Trophoblast cell (in vitro differentiated cells and primary cell): ENCODE data around the gene C1orf35.

ENCODE experiments used
- DNase-seq, 2 donors: peaks; one replicate each; pipeline ENCODE4 v3.0.0-alpha.2; 2016
- H2AFZ ChIP-seq: 2 replicates; pipeline ENCODE4 v1.6.1; 2013; ENCODE audit warnings: low read length, moderate library complexity, mild to moderate bottlenecking; ENCODE audit not compliant: insufficient read depth, poor library complexity
- H2AK5ac ChIP-seq: 2 replicates; pipeline ENCODE4 v1.6.1; 2013; ENCODE audit warnings: mild to moderate bottlenecking, low read length
- H2BK120ac ChIP-seq: 2 replicates; pipeline ENCODE4 v1.6.1; 2013; ENCODE audit warnings: low read length, mild to moderate bottlenecking, moderate library complexity; ENCODE audit not compliant: insufficient read depth, poor library complexity
- H2BK12ac ChIP-seq: 2 replicates; pipeline ENCODE4 v1.6.1; 2013; ENCODE audit warnings: mild to moderate bottlenecking, low read length, moderate library complexity
- H2BK5ac ChIP-seq: 2 replicates; pipeline ENCODE4 v1.6.1; 2013; ENCODE audit warnings: low read length, low read depth, moderate library complexity, mild to moderate bottlenecking; ENCODE audit not compliant: poor library complexity
- H3K14ac ChIP-seq: 2 replicates; pipeline ENCODE4 v1.6.1; 2013; ENCODE audit warnings: mild to moderate bottlenecking, low read length
- H3K18ac ChIP-seq: 2 replicates; pipeline ENCODE4 v1.6.1; 2013; ENCODE audit warnings: mild to moderate bottlenecking, low read length
- H3K23ac ChIP-seq: 2 replicates; pipeline ENCODE4 v1.6.1; 2013; ENCODE audit warnings: low read length
- H3K27ac ChIP-seq: 2 replicates; pipeline ENCODE4 v1.5.1; 2013; ENCODE audit warnings: low read depth, mild to moderate bottlenecking, inconsistent platforms, low read length, moderate library complexity
- H3K27me3 ChIP-seq: 2 replicates; pipeline ENCODE4 v1.6.1; 2013; ENCODE audit warnings: inconsistent platforms, mild to moderate bottlenecking, low read length, moderate library complexity; ENCODE audit not compliant: insufficient read depth
- H3K36me3 ChIP-seq, 2 experiments: 1 replicate in 1 of 2; 2 replicates in 1 of 2; pipeline ENCODE4 v1.6.1; 2013; ENCODE audit warnings: low read length in 2 of 2, mild to moderate bottlenecking in 2 of 2, moderate library complexity in 1 of 2; ENCODE audit not compliant: insufficient read depth in 2 of 2, control insufficient read depth in 1 of 2
- H3K4ac ChIP-seq: 2 replicates; pipeline ENCODE4 v1.6.1; 2013; ENCODE audit warnings: low read depth, mild to moderate bottlenecking, low read length, moderate library complexity
- H3K4me1 ChIP-seq, 2 experiments: 1 replicate in 1 of 2; 2 replicates in 1 of 2; pipeline ENCODE4 v1.6.1; 2013; ENCODE audit warnings: low read length in 2 of 2, mild to moderate bottlenecking in 2 of 2, moderate library complexity in 1 of 2; ENCODE audit not compliant: insufficient read depth in 2 of 2, control insufficient read depth in 1 of 2
- H3K4me2 ChIP-seq: 2 replicates; pipeline ENCODE4 v1.6.1; 2013; ENCODE audit warnings: inconsistent platforms, mild to moderate bottlenecking, low read length, moderate library complexity
- H3K4me3 ChIP-seq: 2 replicates; pipeline ENCODE4 v1.5.1; 2013; ENCODE audit warnings: mild to moderate bottlenecking, low read depth, low read length, inconsistent platforms
- H3K79me1 ChIP-seq: one replicate; pipeline ENCODE4 v1.6.1; 2013; ENCODE audit warnings: low read length
- H3K79me2 ChIP-seq: 2 replicates; pipeline ENCODE4 v1.6.1; 2013; ENCODE audit warnings: low read length, mild to moderate bottlenecking; ENCODE audit not compliant: control insufficient read depth, insufficient read depth, poor library complexity
- H3K9ac ChIP-seq: 2 replicates; pipeline ENCODE4 v1.6.1; 2013; ENCODE audit warnings: mild to moderate bottlenecking, low read length
- H3K9me3 ChIP-seq: 2 replicates; pipeline ENCODE4 v1.6.1; 2013; ENCODE audit warnings: low read depth, mild to moderate bottlenecking, control low read depth, inconsistent platforms, low read length; ENCODE audit not compliant: insufficient read depth
- H4K12ac ChIP-seq: 2 replicates; pipeline ENCODE4 v1.6.1; 2013; ENCODE audit warnings: low read depth, mild to moderate bottlenecking, low read length, moderate library complexity
- H4K8ac ChIP-seq: 2 replicates; pipeline ENCODE4 v1.6.1; 2013; ENCODE audit warnings: low read depth, mild to moderate bottlenecking, low read length, moderate library complexity
- H4K91ac ChIP-seq: one replicate; pipeline ENCODE4 v1.6.1; 2013; ENCODE audit warnings: low read depth, mild to moderate bottlenecking, low read length, moderate library complexity
- WGBS: extraction: QIAGEN DNeasy Blood & Tissue Kit; methylation state at CpG from one replicate; pipeline ENCODE4 v1.1.7; 2013; ENCODE audit warnings: missing lambda C conversion rate; ENCODE audit not compliant: insufficient read length, insufficient coverage; ENCODE audit errors: extremely low coverage; 5-methylcytosine and 5-hydroxymethylcytosine counted together

The C1orf35 gene

DNA sequence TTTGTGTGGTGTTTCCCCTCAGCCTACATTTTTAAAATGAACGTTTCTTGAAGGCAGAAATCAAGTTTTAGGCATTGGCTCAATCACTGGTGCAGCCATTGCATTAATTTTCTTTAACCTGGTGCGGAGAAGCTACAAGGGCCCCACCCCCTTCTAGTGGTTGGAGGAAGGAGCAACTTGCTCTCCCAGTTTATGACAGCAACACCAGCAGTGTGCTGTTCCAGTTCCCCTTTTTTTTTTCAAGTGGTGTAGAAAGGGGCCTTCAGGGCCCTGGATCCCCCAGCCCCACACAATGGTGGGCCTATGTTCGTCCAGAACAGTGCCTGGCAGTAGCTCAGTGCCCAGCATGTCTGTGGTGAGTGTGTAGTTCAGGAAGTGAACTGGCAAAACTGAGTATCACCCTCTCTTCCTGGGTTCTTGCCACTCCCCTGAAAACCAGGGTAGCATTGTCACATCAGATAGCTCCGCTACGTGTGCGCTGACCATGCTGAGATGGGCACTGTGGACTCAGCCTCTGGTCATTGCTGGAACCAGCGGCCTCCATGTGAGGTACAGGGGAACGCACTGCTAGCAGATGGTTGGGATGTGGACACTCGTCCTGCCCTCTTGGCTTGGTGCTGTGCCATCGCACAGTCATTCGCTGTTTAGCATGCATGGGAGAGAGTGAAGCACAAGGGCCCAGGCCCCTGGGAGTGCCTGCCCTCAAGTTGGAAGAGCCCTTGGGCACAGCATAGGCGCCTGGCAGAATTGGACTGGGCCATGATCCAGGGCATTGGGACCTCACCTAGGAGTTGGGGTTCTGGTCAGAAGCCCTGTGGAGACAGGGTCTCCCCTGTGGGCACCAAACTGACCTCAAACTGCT is 13.4 kb downstream of the C1orf35 start:
- WGBS, result no CpG with 5 or more reads among the region's 12 CpGs
- Histone ChIP-seq H2BK120ac (no peak overlapping the region), H3K23ac (no peak overlapping the region), H3K4me3 (peak overlapping the region; percentile 0), H3K79me1 (no peaks in the 10 kb centered on the region), H4K8ac (no peak overlapping the region), H3K4me1 (peaks cover 43 to 53% of the 10 kb centered on the region in 2 experiments), H2BK5ac (no peak overlapping the region), H2BK12ac (no peak overlapping the region), H3K9ac (no peak overlapping the region), H4K12ac (no peak overlapping the region), H2AFZ (peak overlapping the region; percentile 11), H3K9me3 (peaks cover 7% of the 10 kb centered on the region), H3K36me3 (peaks cover 27 to 47% of the 10 kb centered on the region in 2 experiments), H3K4me2 (no peak overlapping the region), H4K91ac (no peak overlapping the region), H3K27me3 (no peaks in the 10 kb centered on the region), H3K27ac (no peak overlapping the region), H3K4ac (peak overlapping the region; percentile 83), H3K79me2 (peaks cover 81% of the 10 kb centered on the region), H2AK5ac (no peak overlapping the region), H3K18ac (no peak overlapping the region), H3K14ac (no peak overlapping the region)
- DNase-seq, result no peak

DNA sequence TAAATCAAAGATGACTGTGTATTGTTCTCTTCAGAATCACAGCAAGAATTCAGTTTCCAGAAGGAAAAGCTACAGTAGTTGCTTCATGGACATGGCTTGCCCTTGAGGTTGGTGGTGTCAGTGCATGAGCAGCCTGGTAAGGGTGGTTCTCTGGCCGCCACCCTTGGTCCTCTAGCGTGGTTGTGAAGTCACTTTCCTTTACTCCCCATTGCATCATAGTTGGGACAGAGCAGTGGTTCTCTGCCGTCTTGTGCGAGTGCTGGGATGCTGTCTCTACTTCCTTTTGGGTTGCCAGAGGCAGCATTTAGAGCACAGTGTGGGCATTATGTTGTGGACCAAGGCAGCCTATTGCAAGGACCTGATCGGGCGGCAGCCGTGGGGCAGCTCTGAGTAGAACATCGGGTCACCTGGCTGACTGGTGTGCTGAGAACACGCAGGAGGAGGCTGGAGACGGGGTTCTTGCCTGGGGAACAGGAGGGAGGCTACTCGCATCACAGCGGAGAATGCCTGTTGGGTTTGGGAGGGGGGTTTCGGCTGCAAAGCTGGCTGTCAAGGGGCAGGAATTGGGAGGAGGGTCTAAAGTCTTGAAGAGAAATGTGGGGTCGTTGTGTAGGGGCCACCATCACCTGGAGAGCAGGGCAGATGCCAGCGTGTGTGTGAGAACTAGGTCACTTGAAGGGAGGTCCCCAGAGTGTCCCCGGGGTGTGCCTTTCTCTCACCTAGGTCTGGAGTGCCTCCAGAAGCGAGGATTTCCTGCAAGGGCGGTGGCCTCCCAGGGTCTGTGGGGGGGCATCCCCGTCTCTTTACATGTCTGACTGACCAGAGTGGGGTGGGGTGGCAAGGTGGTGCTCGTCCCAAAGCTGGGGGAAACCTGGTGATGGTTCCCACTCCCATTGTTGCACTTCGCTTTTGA is 14.3 kb downstream of the C1orf35 start:
- H3K4me3 ChIP-seq, result no peak overlapping the region
- no CpG with 5 or more reads among the region's 21 CpGs for WGBS
- no peak overlapping the region for H2BK5ac ChIP-seq
- no peak overlapping the region for H2BK12ac ChIP-seq
- H3K18ac ChIP-seq, result no peak overlapping the region
- no peak overlapping the region for H3K4me2 ChIP-seq
- peak overlapping the region; percentile 83 for H3K4ac ChIP-seq
- no peak overlapping the region for H4K91ac ChIP-seq
- no peak overlapping the region for H3K23ac ChIP-seq
- peaks cover 77% of the 10 kb centered on the region for H3K79me2 ChIP-seq
- peak in 1 of 2 donors; percentile 31 for DNase-seq
- no peak overlapping the region for H3K14ac ChIP-seq
- no peak overlapping the region for H2AFZ ChIP-seq
- H3K79me1 ChIP-seq, result no peaks in the 10 kb centered on the region
- H3K9ac ChIP-seq, result no peak overlapping the region
- H4K8ac ChIP-seq, result no peak overlapping the region
- H2BK120ac ChIP-seq, result no peak overlapping the region
- H2AK5ac ChIP-seq, result no peak overlapping the region
- H4K12ac ChIP-seq, result no peak overlapping the region
- no peaks in the 10 kb centered on the region for H3K27me3 ChIP-seq
- peaks cover 44 to 62% of the 10 kb centered on the region in 2 experiments for H3K4me1 ChIP-seq
- peaks cover 23 to 42% of the 10 kb centered on the region in 2 experiments for H3K36me3 ChIP-seq
- H3K9me3 ChIP-seq, result peaks cover 2% of the 10 kb centered on the region
- H3K27ac ChIP-seq, result no peak overlapping the region

DNA sequence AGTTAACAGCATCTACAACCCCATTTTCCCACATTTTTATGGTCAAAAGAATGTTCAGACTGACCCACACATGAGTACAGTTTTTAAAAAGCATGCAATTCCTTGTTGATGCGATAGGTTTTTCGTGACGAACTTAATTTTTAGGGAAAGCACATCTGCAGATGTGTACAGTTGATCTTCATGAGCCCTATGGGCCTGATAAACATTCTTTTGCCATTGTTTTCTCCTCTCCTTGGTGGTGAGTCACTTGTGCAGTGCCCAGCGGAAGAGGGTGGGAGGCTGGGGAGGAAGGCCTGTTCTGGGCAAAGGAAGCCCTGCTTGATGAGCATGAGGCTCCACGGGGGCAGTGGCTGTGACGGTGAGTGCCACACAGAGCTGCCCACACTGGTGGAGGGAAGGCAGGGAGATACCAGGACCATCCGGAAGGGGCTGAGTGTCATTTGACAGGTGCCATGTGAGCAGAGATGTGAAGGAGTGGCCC is 15.3 kb downstream of the C1orf35 start:
- no peak overlapping the region for H2BK5ac ChIP-seq
- peaks cover 25 to 38% of the 10 kb centered on the region in 2 experiments for H3K36me3 ChIP-seq
- H3K9ac ChIP-seq, result no peak overlapping the region
- no peak overlapping the region for H3K4me3 ChIP-seq
- H3K18ac ChIP-seq, result no peak overlapping the region
- no peak overlapping the region for H3K14ac ChIP-seq
- H4K12ac ChIP-seq, result no peak overlapping the region
- H3K27me3 ChIP-seq, result no peaks in the 10 kb centered on the region
- DNase-seq, result peak; percentile 23 to 53
- peaks cover 39 to 58% of the 10 kb centered on the region in 2 experiments for H3K4me1 ChIP-seq
- H2AFZ ChIP-seq, result no peak overlapping the region
- no peaks in the 10 kb centered on the region for H3K9me3 ChIP-seq
- H4K91ac ChIP-seq, result no peak overlapping the region
- no peak overlapping the region for H2BK120ac ChIP-seq
- H3K4me2 ChIP-seq, result no peak overlapping the region
- no CpG with 5 or more reads among the region's 7 CpGs for WGBS
- H4K8ac ChIP-seq, result no peak overlapping the region
- peaks cover 9% of the 10 kb centered on the region for H3K79me1 ChIP-seq
- peaks cover 80% of the 10 kb centered on the region for H3K79me2 ChIP-seq
- H3K27ac ChIP-seq, result no peak overlapping the region
- H3K23ac ChIP-seq, result no peak overlapping the region
- H2BK12ac ChIP-seq, result no peak overlapping the region
- no peak overlapping the region for H2AK5ac ChIP-seq
- H3K4ac ChIP-seq, result peak overlapping the region; percentile 50

GRCh38 chr1:228085287-228085951 is 17.7 kb downstream of the C1orf35 start:
- Histone ChIP-seq H2BK120ac (no peak overlapping the region), H3K18ac (no peak overlapping the region), H2BK5ac (no peak overlapping the region), H3K23ac (no peak overlapping the region), H3K36me3 (peaks cover 22 to 23% of the 10 kb centered on the region in 2 experiments), H3K4me2 (peak overlapping the region; percentile 90), H4K91ac (no peak overlapping the region), H3K27ac (no peak overlapping the region), H4K8ac (no peak overlapping the region), H2AK5ac (no peak overlapping the region), H3K4me1 (peaks cover 35 to 57% of the 10 kb centered on the region in 2 experiments), H3K14ac (no peak overlapping the region), H3K4ac (peak overlapping the region; percentile 100), H3K79me2 (peaks cover 70% of the 10 kb centered on the region), H3K9ac (no peak overlapping the region), H4K12ac (no peak overlapping the region), H3K27me3 (no peaks in the 10 kb centered on the region), H2BK12ac (no peak overlapping the region), H3K4me3 (no peak overlapping the region), H3K79me1 (peaks cover 15% of the 10 kb centered on the region), H3K9me3 (no peaks in the 10 kb centered on the region), H2AFZ (no peak overlapping the region)
- peak; percentile 60 to 79 for DNase-seq
- no CpG with 5 or more reads among the region's 6 CpGs for WGBS
